GM23248 (cell line): ENCODE measurements around the gene RMND5A.

Experiments used
- EZH2 ChIP-seq: fragments of 200-600 bp; sonication (generic); IDR thresholded peaks from 2 replicates; pipeline ENCODE4 v1.6.1; 2018; ENCODE audit warnings: antibody characterized with exemption, mild to moderate bottlenecking; ENCODE audit not compliant: insufficient read depth, poor library complexity, severe bottlenecking
- EZH2phosphoT487 ChIP-seq: fragments of 200-600 bp; sonication (generic); IDR thresholded peaks from 2 replicates; pipeline ENCODE4 v1.6.1; 2018; ENCODE audit warnings: antibody characterized with exemption, moderate library complexity, mild to moderate bottlenecking, low read depth; ENCODE audit not compliant: insufficient read depth

GRCh38 chr2:86770816-86771301 is 50.8 kb downstream of the RMND5A start:
- TF ChIP-seq EZH2 (no peak), EZH2phosphoT487 (no peak)
